ENCODE data around the gene SPINK5. TPM values are rescaled to one million over a fixed set of nuclear protein-coding genes. Genes with fewer than 3 reads are reported as not detected.

Gene SPINK5
- total RNA-seq: 10.6 and 12.9 TPM in 2 replicates
- long read RNA-seq, partial matches to known transcripts: 7 of 31 reads
- long read RNA-seq, other reads (novel, unspliced or antisense): 24 of 31 reads

GRCh38 chr5:148063861-148064260, at the start of gene SPINK5:
SPINK5 (plus strand) TSS chr5:148063980; CDS start chr5:148064045, 65 bp downstream.
- TF ChIP-seq CTCF (conservative IDR thresholded peaks at IDR 0.05): no peak
- no peaks in the 10 kb centered on the region for H3K9me3 Mint-ChIP-seq
- no peaks in the 10 kb centered on the region for H3K27me3 Mint-ChIP-seq (ENCODE audit: low read depth)
- no peak within 1 kb of the TSS for H3K4me3 Mint-ChIP-seq
- H3K27ac Mint-ChIP-seq (ENCODE audit: unreplicated experiment): no peak within 1 kb of the TSS
- no peak for DNase-seq (ENCODE audit: low read depth, low spot score)
- peaks cover 3% of the 10 kb centered on the region for H3K36me3 Mint-ChIP-seq (ENCODE audit: low read depth)
- H3K4me1 Mint-ChIP-seq: no peaks in the 10 kb centered on the region

GRCh38 chr5:148014276-148014675, 49.5 kb upstream of the SPINK5 start:
- Mint-ChIP-seq H3K27ac (ENCODE audit: unreplicated experiment) (no peak overlapping the region), H3K4me3 (no peak overlapping the region), H3K36me3 (ENCODE audit: low read depth) (peaks cover 19% of the 10 kb centered on the region), H3K4me1 (peaks cover 4% of the 10 kb centered on the region), H3K9me3 (no peaks in the 10 kb centered on the region), H3K27me3 (ENCODE audit: low read depth) (no peaks in the 10 kb centered on the region)
- TF ChIP-seq CTCF (conservative IDR thresholded peaks at IDR 0.05): no peak
- DNase-seq (ENCODE audit: low read depth, low spot score): no peak

- H3K4me3 Mint-ChIP-seq: no peak overlapping the region
- peaks cover 4% of the 10 kb centered on the region for H3K4me1 Mint-ChIP-seq
- no peak for DNase-seq (ENCODE audit: low read depth, low spot score)
- peaks cover 20% of the 10 kb centered on the region for H3K36me3 Mint-ChIP-seq (ENCODE audit: low read depth)
- no peak overlapping the region for H3K27ac Mint-ChIP-seq (ENCODE audit: unreplicated experiment)
- peaks cover 8% of the 10 kb centered on the region for H3K9me3 Mint-ChIP-seq
- no peaks in the 10 kb centered on the region for H3K27me3 Mint-ChIP-seq (ENCODE audit: low read depth)
- no peak for TF ChIP-seq CTCF (conservative IDR thresholded peaks at IDR 0.05)
Measured at GRCh38 chr5:148020257-148020988, 43.4 kb upstream of the SPINK5 start.

- peaks cover 17% of the 10 kb centered on the region for H3K36me3 Mint-ChIP-seq (ENCODE audit: low read depth)
- H3K4me1 Mint-ChIP-seq: peaks cover 3% of the 10 kb centered on the region
- no peak overlapping the region for H3K4me3 Mint-ChIP-seq
- H3K27ac Mint-ChIP-seq (ENCODE audit: unreplicated experiment): no peak overlapping the region
- H3K27me3 Mint-ChIP-seq (ENCODE audit: low read depth): no peaks in the 10 kb centered on the region
- peaks cover 3% of the 10 kb centered on the region for H3K9me3 Mint-ChIP-seq
- TF ChIP-seq CTCF (conservative IDR thresholded peaks at IDR 0.05): no peak
- DNase-seq (ENCODE audit: low read depth, low spot score): no peak
Measured at GRCh38 chr5:148027505-148027904, 36.3 kb upstream of the SPINK5 start.

- no peak for TF ChIP-seq CTCF (conservative IDR thresholded peaks at IDR 0.05)
Measured at GRCh38 chr5:148029131-148029530, 34.6 kb upstream of the SPINK5 start.

More at GRCh38 chr5:148029131-148029530, 34.6 kb upstream of the SPINK5 start:
- no peak overlapping the region for H3K4me3 Mint-ChIP-seq
- no peak for DNase-seq (ENCODE audit: low read depth, low spot score)
- H3K4me1 Mint-ChIP-seq: peaks cover 16% of the 10 kb centered on the region
- no peaks in the 10 kb centered on the region for H3K27me3 Mint-ChIP-seq (ENCODE audit: low read depth)
- peaks cover 17% of the 10 kb centered on the region for H3K36me3 Mint-ChIP-seq (ENCODE audit: low read depth)
- peaks cover 3% of the 10 kb centered on the region for H3K9me3 Mint-ChIP-seq
- H3K27ac Mint-ChIP-seq (ENCODE audit: unreplicated experiment): no peak overlapping the region

Data from neural crest cell (in vitro differentiated cells).